Fibroblast of lung (primary cell): ENCODE measurements around the gene KRTAP10-12. TPM values are rescaled to one million over a fixed set of nuclear protein-coding genes. Genes with fewer than 3 reads are reported as not detected.

ENCODE experiments used
- DNase-seq, 2 donors: peaks; one replicate each; pipeline versions ENCODE4 v3.0.0 to v3.0.0-alpha.2; 2010; ENCODE audit warnings: low read depth in 2 of 2
- H2AFZ ChIP-seq: 2 replicates; pipeline ENCODE4 v1.5.1; 2012; ENCODE audit warnings: low read length, control low read depth, inconsistent platforms
- H3K27ac ChIP-seq: 2 replicates; pipeline ENCODE4 v1.5.1; 2011; ENCODE audit warnings: low read length, control low read depth; ENCODE audit not compliant: insufficient read depth
- H3K27me3 ChIP-seq: 2 replicates; pipeline ENCODE4 v1.5.1; 2011; ENCODE audit warnings: mild to moderate bottlenecking, low read length; ENCODE audit not compliant: control insufficient read depth, insufficient read depth
- H3K36me3 ChIP-seq: 2 replicates; pipeline ENCODE4 v1.5.1; 2011; ENCODE audit warnings: low read length; ENCODE audit not compliant: control insufficient read depth, insufficient read depth
- H3K4me1 ChIP-seq: 2 replicates; pipeline ENCODE4 v1.5.1; 2011; ENCODE audit warnings: low read length; ENCODE audit not compliant: control insufficient read depth, insufficient read depth; ENCODE audit errors: extremely low read depth
- H3K4me2 ChIP-seq: 2 replicates; pipeline ENCODE4 v1.5.1; 2011; ENCODE audit warnings: low read length, control low read depth; ENCODE audit not compliant: insufficient read depth; ENCODE audit errors: extremely low read depth
- H3K4me3 ChIP-seq, 4 experiments: fragments of 200-600 bp in 1 of 4; sonication (generic) in 1 of 4; replicated peaks in 1 of 4; 2 replicates each; pipeline ENCODE4 v1.5.1; 2011 to 2016; ENCODE audit warnings: low read length in 4 of 4, low read depth in 3 of 4, mild to moderate bottlenecking in 3 of 4, control low read depth in 2 of 4, inconsistent platforms in 1 of 4, mixed read lengths in 1 of 4; ENCODE audit not compliant: insufficient read depth in 1 of 4; ENCODE audit errors: control extremely low read depth in 1 of 4
- H3K79me2 ChIP-seq: 2 replicates; pipeline ENCODE4 v1.5.1; 2012; ENCODE audit warnings: mild to moderate bottlenecking, low read length, inconsistent platforms; ENCODE audit not compliant: control insufficient read depth, insufficient read depth
- H3K9ac ChIP-seq: 2 replicates; pipeline ENCODE4 v1.5.1; 2011; ENCODE audit warnings: mild to moderate bottlenecking, low read length, control low read depth; ENCODE audit not compliant: insufficient read depth
- H3K9me3 ChIP-seq: 2 replicates; pipeline ENCODE4 v1.5.1; 2012; ENCODE audit warnings: low read depth, low read length; ENCODE audit not compliant: control insufficient read depth, insufficient read depth
- H4K20me1 ChIP-seq: 2 replicates; pipeline ENCODE4 v1.5.1; 2011; ENCODE audit warnings: low read length; ENCODE audit not compliant: control insufficient read depth, insufficient read depth; ENCODE audit errors: extremely low read depth
- CTCF ChIP-seq, 2 donors: IDR thresholded peaks in 1 of 2; conservative IDR thresholded peaks in 1 of 2; 1 replicate in 1 of 2; 2 replicates in 1 of 2; pipeline ENCODE4 v1.5.1; 2011 to 2012; ENCODE audit warnings: low read length in 2 of 2, control low read depth in 1 of 2, inconsistent platforms in 1 of 2, low read depth in 1 of 2, mild to moderate bottlenecking in 1 of 2
- EZH2 ChIP-seq: IDR thresholded peaks from 2 replicates; pipeline ENCODE4 v1.5.1; 2012; ENCODE audit warnings: low read length, control low read depth, mild to moderate bottlenecking; ENCODE audit errors: missing control alignments
- polyA plus RNA-seq, 2 donors: library from polyadenylated mRNA; depleted of rRNA in 1 of 2; stranded (reverse) in 1 of 2; unstranded in 1 of 2; fragments of >200 nt; gene quantifications; 2 replicates each; pipeline ENCODE4 v1.2.1, GENCODE V29; 2011 to 2012; ENCODE audit warnings: missing spikeins in 1 of 2
- total RNA-seq: library from RNA; depleted of rRNA; stranded (reverse); fragments of >200 nt; gene quantifications from 2 replicates; pipeline ENCODE4 v1.2.1, GENCODE V29; 2014

Gene KRTAP10-12
- total and polyA plus RNA-seq, 2 donors (not counting 1 experiment from before 2014, with no cell fraction given): not detected

GRCh38 chr21:44716984-44717383 lies 20.0 kb downstream of the KRTAP10-12 start:
- H2AFZ ChIP-seq: no peak overlapping the region
- H3K27me3 ChIP-seq: peaks cover 17% of the 10 kb centered on the region
- H3K9me3 ChIP-seq: no peaks in the 10 kb centered on the region
- no peaks in the 10 kb centered on the region for H3K79me2 ChIP-seq
- no peak overlapping the region for H3K9ac ChIP-seq
- no peaks in the 10 kb centered on the region for H4K20me1 ChIP-seq
- no peaks in the 10 kb centered on the region for H3K36me3 ChIP-seq
- peak in 1 of 2 donors; percentile 19 for DNase-seq
- TF ChIP-seq CTCF (conservative IDR thresholded peaks at IDR 0.05 in 1 of 2, IDR thresholded peaks at IDR 0.05 in 1 of 2; ENCODE audit: low read depth in 1 of 2, low read length in 2 of 2) (no peak), EZH2 (no peak)
- H3K27ac ChIP-seq: no peak overlapping the region
- no peak overlapping the region for H3K4me2 ChIP-seq
- no peak overlapping the region for H3K4me3 ChIP-seq
- H3K4me1 ChIP-seq: no peaks in the 10 kb centered on the region

GRCh38 chr21:44718093-44718492 lies 21.1 kb downstream of the KRTAP10-12 start:
- no peak overlapping the region for H2AFZ ChIP-seq
- peaks cover 14% of the 10 kb centered on the region for H3K27me3 ChIP-seq
- no peaks in the 10 kb centered on the region for H4K20me1 ChIP-seq
- TF ChIP-seq CTCF (conservative IDR thresholded peaks at IDR 0.05 in 1 of 2, IDR thresholded peaks at IDR 0.05 in 1 of 2; ENCODE audit: low read depth in 1 of 2, low read length in 2 of 2) (no peak), EZH2 (no peak)
- no peaks in the 10 kb centered on the region for H3K79me2 ChIP-seq
- H3K4me3 ChIP-seq: no peak overlapping the region
- no peaks in the 10 kb centered on the region for H3K4me1 ChIP-seq
- no peak for DNase-seq
- no peak overlapping the region for H3K4me2 ChIP-seq
- H3K9me3 ChIP-seq: no peaks in the 10 kb centered on the region
- no peak overlapping the region for H3K27ac ChIP-seq
- H3K36me3 ChIP-seq: no peaks in the 10 kb centered on the region
- no peak overlapping the region for H3K9ac ChIP-seq

- no peak overlapping the region for H3K9ac ChIP-seq
- no peaks in the 10 kb centered on the region for H3K9me3 ChIP-seq
- H3K27me3 ChIP-seq: peaks cover 14% of the 10 kb centered on the region
- no peaks in the 10 kb centered on the region for H3K4me1 ChIP-seq
- H3K4me2 ChIP-seq: no peak overlapping the region
- H4K20me1 ChIP-seq: no peaks in the 10 kb centered on the region
- H3K36me3 ChIP-seq: no peaks in the 10 kb centered on the region
- no peak for DNase-seq
- no peaks in the 10 kb centered on the region for H3K79me2 ChIP-seq
- H3K4me3 ChIP-seq: no peak overlapping the region
- no peak overlapping the region for H3K27ac ChIP-seq
- TF ChIP-seq CTCF (conservative IDR thresholded peaks at IDR 0.05 in 1 of 2, IDR thresholded peaks at IDR 0.05 in 1 of 2; ENCODE audit: low read depth in 1 of 2, low read length in 2 of 2) (no peak), EZH2 (no peak)
- no peak overlapping the region for H2AFZ ChIP-seq
Measured at GRCh38 chr21:44718571-44718970, 21.6 kb downstream of the KRTAP10-12 start.
